ENCODE data around the gene CMC4.

The CMC4 gene

DNA sequence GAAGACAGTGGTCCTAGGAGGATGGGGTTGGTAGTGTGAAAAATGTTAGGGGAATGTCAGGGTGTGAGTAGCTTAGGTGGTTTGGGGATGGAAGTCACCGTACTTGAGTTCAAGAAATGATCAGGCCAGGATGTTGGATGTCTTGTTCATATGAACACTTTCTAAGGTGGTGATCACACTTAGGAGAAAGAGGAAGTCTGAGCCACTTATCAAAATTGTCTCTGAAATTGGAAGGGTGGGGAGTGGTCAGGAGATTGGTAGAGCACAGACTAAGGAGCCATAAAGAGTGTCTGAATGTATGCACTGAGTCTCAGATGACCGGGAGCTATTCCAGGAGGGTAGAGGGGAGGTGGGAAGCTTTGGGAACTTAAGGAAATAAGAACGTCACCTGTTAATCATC is 17.3 kb downstream of the CMC4 start:
- DNase-seq (ENCODE audit: low read depth in 2 of 2) = no peak

DNA sequence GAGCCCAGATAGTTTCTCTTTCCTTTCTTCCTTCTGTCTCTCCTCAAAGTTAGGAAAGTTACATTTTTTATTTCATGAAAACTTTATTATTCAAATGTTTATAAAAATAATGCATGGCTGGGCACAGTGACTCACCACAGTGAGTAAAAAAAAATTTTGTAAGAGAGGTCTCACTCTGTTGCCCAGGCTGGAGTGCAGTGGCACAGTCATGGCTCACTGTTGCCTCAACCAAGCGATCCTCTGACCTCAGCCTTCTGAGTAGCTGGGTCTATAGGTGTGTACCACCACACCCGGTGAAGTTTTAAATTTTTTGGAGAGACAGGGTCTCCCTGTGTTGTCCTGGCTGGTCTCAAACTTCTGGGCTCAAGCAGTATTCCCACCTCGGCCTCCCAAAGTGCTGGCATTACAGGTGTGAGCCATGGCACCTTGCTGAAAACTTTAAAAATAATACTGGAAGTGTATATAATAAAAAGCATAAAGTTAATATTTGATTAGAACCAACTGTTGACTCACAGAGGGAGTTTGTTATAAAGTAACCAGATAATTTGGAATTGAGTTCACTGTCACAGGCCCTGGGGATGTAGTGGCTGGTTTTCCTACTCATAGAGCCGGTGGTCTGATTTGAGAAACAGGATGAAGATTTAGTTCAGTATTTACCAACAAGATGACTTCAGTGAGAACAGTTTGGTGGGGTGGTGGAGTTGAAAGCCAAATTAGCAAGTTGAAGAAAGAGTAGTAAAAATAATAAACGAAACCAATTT is 18.0 kb downstream of the CMC4 start:
- DNase-seq (ENCODE audit: low read depth in 2 of 2) = no peak

DNA sequence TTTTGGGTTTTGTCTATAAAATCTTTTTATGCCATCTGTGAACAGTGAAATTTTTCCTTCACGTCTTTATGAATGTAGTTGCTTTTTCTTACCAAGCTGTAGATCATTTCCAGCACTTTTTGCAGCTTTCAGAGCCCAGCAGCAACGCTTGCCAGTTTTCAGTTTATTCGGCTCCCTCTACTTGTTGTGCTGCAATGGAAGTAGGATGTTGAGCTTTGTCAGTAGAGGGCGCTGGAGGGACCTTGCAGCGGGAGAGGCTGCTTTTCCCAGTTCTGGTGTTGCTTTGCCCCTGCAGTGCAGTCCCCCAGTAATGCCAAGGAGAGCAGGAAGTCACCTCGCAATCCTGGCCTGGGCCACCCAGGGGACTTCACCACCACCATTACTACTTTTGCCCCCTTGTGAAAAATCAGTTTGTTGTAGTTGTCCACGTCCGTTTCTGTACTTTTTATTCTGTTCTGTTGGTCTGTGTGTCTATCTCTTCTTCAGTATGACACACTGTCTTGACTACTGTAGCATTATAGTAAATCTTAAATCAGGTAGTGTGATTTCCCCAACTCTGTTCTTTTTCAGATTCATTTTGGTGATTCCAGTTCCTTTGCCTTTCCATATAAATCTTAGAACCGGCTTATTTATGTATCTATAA is 21.8 kb downstream of the CMC4 start:
- no peak for DNase-seq (ENCODE audit: low read depth in 2 of 2)

DNA sequence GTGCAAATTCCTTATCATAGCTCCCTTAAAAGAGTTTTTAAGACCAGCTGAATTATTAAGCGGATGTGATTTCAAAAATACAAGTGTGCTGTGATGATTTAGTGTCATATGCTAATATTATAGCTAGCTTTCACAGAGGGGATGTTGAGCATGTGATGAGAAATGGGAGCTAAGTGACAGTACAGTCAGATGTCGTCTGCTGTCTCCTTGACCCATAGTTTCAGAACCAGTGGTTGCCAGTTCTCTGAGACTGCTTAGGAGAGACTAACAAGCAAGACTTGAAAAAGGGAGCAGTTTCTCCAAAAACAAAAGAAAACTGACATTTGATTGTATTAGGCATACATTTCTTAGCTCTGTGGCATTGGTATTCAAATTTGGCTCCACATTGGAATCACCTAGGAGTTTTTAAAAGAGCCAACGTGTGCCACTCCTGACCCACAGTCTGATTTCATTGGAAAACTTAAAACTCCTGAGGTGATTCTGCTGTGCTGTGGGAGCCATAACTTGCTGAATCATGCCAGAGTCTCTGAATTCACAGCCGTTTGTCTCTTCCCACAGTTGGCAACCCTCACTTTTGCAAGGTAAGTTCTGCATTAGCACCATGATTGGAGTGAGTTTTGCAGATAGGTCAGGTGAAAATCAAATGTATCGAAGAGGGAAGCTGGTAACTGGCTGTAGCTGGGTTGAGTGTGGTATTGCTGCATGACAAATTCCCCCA is 24.0 kb downstream of the CMC4 start:
- DNase-seq (ENCODE audit: low read depth in 2 of 2) = no peak

DNA sequence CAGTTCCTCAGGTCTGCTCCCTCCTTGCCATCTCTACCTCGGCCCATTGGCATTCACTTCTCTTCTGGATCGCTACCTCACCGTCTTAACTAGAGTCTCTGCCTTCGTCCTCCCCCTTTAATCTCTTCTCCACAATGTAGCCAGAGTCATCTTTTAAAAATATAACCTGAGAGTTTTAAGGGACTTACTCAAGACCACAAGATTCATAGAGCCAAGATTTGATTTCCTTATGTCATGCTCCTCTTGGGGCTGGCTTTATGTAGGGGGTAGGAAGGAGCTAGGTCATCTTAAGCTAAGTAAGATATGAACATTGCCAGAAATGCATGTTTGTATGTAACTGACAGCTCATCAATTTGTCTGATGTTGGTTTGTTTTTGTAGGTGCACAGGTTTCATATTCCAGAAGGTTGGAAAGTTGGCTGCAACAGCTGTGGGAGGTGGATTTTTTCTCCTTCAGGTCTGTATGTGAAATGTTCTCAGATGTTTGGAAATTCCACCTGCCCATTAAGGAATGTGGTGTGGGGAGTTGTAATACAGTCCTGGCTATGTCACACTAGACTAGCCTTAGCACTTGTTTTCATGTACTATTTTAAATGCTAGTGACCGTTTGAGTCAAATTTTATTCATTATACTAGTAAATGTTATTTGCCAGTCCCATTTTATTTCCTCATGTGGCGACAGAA is 24.7 kb downstream of the CMC4 start:
- DNase-seq (ENCODE audit: low read depth in 2 of 2) = no peak

DNA sequence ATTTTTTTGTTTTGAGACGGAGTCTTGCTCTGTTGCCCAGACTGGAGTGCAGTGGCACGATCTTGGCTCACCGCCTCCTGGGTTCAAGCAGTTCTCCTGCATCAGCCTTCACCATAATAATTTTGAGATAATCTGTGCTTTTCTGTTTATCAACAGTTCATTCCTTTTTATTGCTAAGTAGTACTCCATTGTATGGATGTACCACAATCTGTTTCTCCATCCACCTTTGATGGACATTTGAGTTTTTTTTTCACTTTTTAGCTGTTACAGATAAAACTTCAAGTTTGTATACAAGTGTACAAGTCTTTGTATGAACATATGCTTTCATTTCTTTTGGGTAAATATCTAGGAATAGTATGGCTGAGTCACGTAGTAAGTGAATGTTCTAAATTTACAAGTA is 35.2 kb downstream of the CMC4 start:
- no peak for DNase-seq (ENCODE audit: low read depth in 2 of 2)

DNA sequence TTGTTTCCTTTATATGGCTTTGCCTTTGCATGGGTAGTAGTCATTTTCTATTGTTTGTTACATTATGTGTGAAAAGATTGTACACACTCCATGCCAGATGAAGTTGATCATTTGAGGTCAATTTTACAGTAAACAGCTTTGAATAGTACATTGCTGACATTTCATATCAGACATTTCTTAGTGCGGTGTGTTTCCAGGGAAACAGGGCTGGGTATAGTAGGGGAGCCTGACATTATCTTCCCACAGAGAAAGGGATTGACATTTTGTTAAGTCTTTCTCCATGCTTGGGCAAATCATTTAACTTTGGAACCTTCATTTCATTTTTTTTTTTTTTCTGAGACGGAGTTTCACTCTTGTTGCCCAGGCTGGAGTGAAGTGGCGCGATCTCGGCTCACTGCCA is 39.3 kb downstream of the CMC4 start:
- no peak for DNase-seq (ENCODE audit: low read depth in 2 of 2)

DNA sequence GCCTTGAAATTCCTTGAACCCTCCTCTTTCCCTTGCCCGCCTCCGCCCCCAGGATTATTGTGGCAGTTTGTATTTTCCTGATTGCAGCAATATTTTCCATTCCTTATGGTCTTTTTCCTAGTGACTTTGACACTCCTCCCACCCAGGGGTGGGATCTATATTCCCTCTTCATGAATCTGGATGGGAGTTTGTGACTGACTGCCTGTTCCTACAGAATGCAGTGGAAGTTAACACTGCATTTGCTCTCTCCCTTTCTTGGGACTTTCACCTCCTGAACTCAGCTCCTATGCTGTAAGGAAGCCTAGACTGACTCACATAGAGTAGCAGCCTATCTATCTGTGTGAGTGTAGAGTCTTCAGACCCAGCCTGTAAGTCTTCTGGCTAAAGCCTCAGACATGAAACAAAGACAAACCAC is 42.1 kb downstream of the CMC4 start:
- DNase-seq (ENCODE audit: low read depth in 2 of 2) = no peak

DNA sequence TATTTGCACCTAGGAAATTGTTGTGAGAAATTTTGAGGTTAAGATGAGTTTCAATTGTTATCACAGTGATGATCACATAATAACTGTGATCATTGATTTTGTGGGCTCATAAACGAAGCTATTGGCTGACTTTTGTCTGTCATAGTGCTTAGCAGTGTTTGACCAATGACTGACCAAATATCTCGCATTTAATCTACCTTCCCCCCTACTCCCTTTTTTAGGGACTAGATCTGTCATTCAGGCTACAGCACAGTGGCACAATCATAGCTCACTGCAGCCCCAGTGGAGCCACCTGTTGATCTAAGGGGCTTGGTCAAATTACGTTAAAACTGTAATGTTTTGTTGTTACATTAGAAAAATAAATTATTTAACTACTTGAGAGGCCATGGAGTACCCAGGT is 42.8 kb downstream of the CMC4 start:
- DNase-seq (ENCODE audit: low read depth in 2 of 2) = no peak

DNA sequence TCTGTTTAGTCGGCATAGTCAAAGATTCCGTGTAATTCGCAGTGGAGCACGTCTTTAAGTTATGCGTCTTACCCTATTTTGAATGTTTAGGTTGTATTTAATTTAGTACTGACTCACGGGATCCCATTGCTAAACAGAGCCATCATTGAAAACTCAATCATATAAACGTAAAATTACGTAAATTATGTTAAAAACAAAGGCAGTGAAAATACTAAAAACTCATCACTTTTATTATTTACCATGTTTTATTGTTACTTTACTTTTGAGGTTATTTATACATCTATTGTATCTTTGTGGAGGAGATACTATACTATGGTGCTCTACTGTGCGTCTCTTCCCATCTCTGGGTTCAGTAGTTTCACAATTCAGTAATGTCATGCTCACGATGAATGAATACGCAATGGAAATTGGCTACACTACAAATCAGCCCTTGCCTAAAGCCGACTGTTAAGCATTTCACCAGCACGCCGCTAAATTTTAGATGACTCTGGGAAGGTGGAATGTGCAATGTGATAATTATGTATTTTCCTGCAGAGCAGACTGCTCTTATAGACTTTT is 43.3 kb downstream of the CMC4 start:
- no peak for DNase-seq (ENCODE audit: low read depth in 2 of 2)

DNA sequence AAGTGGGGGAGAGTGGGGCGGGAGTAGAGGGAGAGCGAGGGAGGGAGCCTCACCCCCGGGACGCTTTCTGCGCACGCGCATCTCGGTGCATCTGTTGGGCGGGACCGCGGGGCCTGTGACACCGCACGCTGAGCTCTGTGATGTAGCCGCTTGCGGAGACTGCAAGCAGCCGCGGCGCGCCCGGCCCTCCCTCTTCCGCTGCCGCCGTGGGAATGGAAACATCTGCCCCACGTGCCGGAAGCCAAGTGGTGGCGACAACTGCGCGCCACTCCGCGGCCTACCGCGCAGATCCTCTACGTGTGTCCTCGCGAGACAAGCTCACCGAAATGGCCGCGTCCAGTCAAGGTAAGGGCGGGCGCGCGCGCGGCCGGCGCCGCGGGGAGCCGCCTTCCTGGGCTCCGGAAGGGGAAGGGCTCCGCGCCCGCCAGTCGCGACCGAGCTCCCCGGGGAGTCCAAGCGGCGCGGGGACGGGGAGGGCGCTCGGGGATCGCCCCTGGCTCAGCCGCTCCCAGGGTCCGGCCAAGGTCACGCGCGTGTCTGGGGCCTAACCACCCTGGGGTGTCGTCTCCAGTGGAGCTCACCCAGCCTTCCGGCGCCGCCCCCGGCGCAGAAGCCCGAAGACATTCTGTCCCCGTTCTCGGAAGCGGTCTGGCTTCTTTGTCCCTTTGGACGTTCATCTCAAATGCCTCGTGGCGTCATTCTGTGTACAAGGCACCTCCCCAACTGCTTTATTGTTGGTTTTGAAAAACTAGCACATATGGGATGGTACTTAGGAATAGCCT is 44.0 kb downstream of the CMC4 start, which contains the start of gene FUNDC2:
FUNDC2 (plus strand) TSS at position 118 of the 782 bp plus-strand sequence; CDS start at position 213, 95 bp downstream.
- DNase-seq (ENCODE audit: low read depth in 2 of 2) = peak; percentile 85 to 89

DNA sequence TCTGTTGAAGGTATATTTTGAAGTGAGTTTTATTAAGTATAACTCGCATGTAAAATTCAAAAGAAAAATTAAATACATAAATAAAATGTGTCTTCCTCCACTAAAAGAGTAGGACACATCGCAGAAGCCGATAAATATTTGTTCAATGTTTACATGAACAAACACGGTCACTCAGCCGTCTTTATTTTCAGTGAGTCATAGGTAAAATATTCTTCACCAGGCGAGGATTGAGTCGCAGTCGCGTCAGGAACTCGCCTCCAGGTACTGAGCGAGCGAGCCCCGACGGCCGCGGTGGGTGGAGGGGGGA is 44.6 kb downstream of the CMC4 start:
- no peak for DNase-seq (ENCODE audit: low read depth in 2 of 2)

DNA sequence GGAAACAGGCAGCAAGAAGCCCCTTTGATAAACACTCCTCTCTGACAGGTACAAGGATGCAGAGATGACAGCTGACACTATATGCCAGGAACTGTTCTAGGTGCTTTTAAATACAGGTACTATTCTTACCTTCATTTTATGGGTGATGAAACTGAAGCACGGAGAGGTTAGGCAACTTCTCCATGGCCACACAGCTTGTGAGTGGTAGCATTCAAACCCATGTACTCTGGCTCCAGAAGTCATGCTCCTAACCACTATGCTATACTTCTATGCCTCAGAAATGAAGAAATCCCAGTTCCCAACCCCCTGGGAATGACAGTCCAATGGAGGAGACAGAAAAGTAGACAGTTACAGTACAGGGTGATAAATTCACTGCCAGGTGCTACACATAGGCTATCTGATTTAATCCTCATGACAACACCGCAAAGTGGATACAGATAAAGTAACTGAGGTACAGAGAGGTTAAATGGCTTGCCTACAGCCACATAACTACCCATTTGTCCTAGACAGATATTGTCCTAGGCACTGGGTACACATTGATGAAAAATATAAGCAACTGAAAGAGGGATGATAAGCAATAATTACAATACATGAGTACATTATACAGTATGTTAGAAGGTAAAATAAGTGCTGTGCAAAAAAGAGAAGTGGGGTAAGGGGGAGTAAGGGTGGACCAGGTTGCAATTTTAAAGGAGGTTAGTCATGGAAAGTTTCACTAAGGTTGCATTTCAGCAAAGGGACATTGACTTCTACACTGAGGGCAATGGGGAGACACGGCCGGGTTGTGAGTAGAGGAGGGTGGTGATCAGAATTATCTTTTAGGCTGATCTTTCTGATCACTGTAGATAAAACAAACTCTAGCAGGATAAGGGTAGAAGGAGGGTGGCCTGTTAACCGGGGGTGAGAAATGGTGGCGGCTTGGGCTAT is 46.8 kb downstream of the CMC4 start:
- no peak for DNase-seq (ENCODE audit: low read depth in 2 of 2)

DNA sequence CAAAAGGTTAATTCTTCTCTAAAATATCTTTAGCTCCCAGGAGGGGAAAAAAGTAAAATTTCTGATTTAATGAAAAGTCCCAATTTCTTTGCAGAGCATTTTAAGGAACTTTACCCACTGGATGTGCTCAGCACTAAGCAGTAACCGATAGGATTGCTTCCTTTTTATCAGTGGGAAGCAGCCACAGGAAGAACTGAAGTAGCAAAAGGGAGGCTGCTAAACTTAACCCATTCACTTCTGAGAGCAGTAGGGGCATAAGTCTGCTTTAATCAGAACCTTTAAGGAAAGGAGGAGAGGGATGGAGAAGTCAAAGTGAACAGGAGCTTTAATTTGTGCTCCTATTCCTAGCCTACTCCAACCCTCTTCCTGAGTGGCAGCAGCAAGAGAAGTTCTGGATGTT is 48.4 kb downstream of the CMC4 start, which contains the start of gene F8:
F8 (minus strand) TSS at position 139 of the 400 bp plus-strand sequence. CDS start 171 bp downstream, outside the sequence.
- no peak for DNase-seq (ENCODE audit: low read depth in 2 of 2)

DNA sequence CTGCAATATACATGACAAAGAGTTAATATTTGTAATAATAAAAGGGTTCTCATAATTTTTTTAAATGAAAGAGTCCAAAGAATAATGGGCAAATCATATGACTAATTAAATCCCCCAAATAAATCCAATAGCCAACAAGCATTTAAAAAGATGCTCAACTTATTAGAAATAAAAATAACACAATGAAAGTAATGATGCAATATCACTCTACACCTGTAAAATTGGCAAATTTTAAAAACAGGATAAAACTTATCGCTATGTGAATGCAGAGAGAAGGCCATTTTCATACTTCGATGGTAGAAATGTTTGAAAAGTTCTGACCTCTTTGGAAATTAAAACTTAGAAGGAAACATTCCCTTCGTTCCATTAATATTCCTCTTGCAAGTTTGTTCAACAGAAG is 50.3 kb downstream of the CMC4 start:
- no peak for DNase-seq (ENCODE audit: low read depth in 2 of 2)

All from stimulated activated CD8-positive, alpha-beta memory T cell treated with anti-CD3 and anti-CD28 coated beads, Interleukin-7, amount 100 ng/mL, for 1 hour (primary cell).